ENCODE measurements around the gene TET3.
"Not testable (repeated sequence)": the region's sequence is repeated elsewhere in the genome, so short reads cannot be mapped to it uniquely, and the experiment has no call there.

Gene TET3

DNA sequence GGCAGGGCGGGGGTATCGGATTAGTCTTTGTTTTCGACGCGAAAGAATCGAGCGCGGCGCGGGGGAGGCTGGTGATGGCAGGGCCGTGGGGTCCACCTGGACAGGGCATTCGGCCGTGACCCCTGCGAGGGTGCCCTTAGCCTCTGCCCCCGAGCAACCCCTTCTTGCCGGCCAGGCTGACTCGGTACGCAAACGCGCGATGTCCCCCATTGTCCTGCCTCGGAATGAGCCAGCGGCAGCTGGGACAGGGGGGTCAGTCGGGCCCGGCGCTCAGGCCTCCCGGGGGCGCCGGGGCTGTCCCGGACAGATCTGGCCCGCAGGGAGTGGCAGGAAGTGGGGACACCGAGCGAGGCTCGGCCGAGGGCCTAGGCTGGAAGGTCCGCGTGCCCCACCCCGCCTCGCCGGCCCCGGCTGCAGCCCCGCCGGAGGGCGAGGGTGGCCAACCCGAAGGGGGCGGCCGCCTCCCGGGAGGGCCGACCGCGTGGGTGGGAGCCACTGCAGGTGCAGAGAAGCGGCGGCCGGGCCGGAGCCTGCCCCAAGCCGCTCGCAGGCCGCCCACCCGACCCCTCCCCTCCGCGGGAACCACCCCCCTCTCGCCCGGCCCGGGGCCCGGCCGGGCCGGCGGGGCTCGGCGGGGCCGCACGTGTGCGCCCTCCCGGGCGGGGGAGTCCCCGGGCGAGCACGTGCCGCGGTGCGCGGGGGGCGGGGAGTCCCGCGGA, at the start of gene TET3:
TSS of gene TET3 (plus strand) at position 708 of the 719 bp plus-strand sequence. CDS start 1,494 bp downstream, outside the sequence.
- DNase-seq = no peak

DNA sequence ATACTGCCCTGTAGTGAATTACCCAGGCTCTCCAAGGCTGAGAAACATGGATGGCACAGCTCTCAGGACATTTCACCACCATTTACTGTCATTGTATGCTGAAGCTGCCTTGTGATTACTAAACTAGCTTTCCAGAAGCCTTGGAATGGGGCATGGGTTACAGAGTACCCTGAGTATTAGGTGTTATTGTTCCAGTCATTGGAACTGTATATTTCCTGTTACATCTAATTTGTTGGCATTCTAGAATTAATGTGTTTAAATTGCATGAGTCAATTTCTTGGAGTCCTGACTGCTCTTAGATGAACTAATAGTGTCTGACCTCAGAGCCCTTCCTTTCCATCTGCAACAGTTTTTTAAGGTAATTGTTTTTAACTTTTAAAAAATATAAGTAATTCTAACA, 49.1 kb upstream of the TET3 start:
- no peak for DNase-seq

DNA sequence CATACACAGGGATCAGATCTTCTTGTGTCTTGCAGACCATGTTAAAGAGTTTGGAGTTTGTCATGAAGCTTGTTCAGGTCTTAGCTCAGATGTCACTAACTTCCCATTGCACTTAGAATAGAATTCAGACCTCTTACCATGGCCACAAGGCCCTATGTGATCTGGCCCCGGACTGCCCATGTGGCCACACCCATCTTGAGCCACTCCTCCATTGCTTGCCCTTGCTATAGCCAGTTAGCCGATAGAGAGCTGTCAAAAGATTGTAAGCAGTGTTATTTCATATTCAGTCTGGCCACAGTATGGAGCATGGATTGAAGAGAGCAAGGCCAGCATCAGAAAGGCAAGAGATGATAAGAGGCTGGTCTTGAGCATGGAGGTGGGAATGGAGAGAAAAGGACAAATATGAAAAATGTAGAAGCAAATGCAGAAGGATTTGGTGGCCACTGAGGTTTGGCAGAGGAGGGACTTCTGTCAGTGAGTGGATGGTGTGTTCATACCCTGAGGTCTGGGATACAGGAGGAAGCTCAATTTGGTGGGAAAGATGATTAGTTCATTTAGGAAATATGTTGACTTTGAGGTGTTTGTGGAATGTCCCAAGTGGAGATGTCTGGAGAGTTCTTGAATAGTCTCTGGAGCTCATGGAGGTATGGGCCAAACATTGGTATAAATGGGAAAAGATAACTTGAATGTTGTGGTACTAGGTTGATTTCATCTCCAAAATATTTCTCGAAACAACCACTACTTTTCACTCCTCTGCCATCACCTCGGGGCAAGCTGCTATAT, 47.4 kb upstream of the TET3 start:
- DNase-seq = no peak

DNA sequence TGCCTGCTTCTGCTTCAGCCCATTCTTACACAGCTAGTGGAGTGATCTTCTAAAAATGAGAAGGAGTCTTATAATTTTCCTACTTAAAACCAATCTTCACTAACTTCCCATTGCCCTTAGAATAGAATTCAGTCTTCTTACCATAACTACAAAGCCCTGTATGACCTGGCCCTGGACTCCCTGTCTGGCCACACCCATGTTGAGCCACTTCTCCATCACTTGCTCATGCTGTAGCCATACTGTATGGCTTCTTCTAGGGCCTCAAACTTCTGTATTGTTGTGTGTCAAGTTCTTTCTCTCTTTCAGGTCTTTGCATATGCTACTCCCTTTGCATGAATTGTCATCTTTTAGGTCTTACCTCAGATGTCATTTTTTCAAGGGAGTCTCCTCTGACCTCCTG, 46.8 kb upstream of the TET3 start:
- no peak for DNase-seq

DNA sequence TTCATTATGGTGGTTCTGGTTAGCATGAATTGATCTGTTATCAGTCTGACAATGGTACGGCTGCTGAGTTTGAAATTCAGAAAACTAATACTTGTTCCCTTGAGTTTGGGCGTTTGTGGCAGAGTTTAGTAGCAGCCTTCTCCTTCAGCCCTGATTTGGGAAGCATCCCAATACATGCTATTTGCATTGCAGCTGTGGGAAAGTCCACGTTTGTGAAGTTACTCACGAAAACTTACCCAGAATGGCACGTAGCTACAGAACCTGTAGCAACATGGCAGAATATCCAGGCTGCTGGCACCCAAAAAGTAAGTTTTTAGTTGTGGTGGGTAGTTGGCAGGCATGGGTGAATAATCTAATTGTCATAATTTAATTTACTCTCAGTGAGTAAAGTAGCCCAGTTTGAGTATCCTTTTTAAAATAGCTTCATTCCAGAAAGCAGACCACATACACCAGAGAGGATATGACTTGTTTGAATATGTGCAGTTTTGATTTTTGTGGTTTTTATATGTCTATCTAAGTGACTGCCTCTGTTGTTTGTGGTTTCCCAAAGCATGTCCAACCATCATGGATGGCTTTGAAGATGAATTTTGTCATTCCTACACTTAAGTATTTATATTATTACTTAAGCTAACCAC, 45.9 kb upstream of the TET3 start:
- no peak for DNase-seq

DNA sequence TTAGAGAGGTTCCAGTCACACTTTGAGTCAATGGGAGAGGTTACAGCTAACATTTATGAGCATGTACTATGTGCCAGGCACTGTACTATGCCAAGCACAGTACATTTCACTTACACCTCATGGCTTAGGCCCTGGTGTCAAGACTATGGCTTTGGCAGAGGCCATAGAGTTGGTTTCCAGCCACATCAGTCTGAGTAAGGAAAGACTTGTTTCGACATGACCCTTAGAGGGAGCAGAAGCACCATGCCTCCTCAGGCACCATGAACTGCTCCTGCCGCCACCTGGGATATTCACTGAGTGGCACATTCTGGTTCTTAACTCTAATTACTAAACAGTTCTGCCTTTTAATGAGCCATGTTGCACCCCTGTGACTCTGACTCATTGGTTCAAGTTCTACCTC, 45.3 kb upstream of the TET3 start:
- DNase-seq = no peak

DNA sequence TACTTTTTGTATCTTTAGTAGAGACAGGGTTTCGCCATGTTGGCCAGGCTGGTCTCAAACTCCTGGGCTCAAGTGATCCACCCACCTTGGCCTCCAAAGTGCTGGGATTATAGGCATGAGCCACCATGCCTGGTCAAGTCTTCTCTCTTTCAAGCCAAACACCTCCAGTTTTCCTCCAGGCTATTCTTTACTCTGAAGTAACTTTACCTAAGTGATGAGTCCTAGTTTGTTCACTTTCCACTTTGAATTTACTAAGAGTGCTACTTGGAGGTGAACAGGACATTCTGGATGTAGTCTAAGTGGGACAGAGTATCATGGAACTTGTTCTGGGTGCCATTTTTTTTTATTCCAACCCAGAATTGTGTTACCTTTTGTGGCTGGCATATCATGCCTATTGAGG, 44.6 kb upstream of the TET3 start:
- DNase-seq = not testable (repeated sequence)

DNA sequence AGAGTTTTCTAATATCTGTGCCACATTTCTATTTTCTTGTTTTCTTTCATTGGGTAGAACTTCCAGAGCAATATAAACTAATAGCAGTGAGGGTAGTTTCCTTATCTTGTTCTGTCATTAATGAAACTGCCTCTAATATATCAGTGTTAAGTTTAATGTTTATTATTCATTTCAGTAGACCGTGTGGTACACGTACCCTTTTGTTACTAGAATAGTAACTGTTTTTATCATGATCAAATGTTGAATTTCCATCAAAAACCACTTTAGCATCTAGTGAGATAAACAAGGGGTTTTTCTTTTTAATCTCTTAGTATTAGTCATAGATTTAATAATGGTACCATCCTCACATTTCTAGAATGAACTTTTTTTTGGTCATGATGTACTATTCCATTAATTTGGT, 42.0 kb upstream of the TET3 start:
- DNase-seq = no peak

DNA sequence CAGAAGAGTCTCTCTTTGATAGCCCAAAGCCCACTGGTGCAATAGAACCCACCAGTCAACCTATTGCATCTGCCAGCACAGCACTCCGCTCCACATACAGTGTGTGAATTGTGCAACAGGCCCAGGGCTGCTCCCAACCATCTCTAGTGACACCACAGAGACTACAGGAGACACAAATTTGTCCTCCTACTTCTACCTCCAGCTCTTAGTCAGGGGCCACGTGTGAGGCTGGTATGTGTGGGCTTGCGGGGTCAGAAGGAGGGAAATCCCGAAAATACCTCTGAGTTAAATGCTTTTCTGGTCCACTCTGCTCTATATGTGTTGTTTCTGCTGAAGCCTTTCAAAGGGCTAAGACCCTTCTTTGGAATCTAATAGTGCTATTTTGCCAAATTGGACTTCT, 40.0 kb upstream of the TET3 start:
- no peak for DNase-seq

DNA sequence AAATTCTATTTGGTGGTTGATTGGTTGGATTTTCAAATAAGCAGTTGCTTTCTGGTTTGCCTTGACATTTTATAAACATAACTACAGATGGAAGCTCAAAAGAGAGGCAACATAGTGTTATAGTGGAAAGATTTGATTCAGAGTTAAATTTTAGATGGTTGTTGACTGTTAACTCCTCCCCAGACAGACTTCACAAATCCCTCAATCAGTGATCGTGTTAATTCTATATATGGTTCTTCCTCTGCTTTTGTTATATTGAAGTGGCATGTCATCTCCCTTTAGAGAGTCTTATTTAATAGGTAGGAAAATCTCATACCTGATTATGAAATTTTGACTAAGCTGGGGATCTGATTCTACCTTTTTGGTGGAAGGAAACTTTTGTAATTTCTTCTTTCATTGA, 38.5 kb upstream of the TET3 start:
- no peak for DNase-seq

DNA sequence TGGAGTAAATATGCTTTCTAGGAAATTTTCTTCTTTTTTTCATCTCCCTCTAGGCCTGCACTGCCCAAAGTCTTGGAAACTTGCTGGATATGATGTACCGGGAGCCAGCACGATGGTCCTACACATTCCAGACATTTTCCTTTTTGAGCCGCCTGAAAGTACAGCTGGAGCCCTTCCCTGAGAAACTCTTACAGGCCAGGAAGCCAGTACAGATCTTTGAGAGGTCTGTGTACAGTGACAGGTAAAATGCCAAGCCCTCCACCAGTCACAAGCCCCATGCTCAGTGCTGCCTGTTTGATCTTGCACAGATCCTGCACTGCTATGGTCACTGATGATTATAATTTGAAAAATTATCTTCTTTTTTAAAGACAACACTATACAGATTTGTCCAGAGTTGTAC, 38.0 kb upstream of the TET3 start:
- DNase-seq = no peak

DNA sequence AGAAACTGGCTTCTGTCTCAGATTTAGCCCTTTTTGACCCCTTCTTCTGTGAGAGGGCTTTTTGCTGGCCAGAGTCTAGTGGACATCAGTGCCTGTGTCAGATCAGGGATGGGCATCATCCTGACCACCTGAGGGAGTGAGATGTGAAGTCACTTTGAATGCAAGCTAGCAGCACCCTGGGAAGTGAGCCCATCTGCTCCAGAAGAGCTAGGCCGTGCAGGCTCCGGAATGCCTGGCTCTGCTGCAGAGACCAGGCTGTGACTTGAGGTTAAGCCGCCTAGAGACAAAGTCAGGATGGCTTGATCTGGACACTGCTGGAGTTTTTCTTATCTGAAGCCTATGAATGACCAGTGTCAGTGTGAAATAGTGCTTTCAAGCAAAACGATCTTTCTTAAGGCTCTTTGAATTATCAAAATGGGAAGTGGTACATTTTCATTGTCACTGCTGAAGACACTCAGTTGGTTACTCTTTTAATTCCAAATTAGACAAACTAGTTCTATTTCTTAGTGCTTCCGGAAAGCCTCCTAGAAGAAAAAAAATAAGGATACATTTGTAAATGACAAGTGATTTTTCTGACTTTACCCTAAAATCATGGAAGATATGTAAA, 37.2 kb upstream of the TET3 start:
- DNase-seq = no peak

DNA sequence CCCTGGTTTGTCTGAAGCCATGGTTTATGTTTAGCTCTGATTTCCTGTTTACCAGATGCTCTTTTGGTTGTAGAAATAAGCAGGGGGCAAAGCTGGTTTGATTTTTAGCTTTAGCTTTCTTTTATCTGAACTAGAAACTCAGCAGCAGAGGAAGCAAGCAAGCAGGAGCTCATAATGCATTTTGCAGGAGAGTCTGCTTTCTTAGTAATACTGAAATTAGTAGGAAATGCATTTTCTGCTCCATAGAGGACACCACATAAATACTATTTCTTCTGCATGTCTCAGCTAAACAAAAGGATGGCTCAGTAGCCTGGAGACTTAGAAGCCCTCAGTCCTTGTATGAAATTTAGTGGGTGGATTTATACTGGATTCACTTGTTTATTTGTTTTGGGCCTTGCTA, 34.9 kb upstream of the TET3 start:
- no peak for DNase-seq

DNA sequence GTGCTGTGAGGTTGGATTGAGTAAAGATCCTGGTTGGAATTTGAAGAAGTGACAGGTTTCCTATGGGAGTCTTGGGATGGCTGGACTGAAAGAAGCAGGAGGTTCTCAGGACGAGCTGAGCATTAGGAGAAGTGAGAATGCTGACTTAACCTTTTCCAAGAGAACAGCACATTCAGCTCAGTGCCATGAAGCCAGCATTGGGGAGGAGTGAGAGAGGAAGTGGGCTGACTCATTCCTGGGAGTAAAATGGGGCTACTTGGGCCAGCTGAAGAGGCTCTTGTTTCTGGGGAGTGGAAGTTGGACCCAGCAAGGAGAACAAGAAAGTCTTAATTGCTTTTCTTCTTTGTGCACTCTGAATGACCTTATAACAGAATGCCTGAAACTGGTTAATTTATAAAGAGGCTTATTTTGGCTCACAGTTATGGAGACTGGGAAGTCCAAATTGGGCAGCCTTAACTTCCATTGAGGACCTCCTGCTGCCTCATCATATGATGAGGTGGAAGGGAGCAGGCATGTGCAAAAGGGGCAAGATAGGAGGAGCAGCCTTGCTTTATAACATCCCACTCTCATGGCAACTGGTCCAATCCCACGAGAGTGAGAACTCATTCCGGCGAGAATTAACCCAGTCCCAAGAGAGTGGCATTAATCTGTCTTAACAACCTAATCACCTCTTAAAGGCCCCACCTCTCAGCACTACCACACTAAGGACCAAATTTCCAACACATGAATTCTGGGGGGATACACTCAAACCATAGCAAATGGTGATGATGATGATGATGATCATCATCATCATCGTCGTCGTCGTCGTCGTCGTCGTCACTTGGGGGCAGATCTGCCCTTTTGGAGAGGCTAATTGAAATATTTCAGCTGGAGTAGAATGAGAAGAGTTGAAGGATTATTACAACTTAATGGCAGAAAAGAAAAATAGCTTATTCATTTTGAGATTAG, 31.9 kb upstream of the TET3 start:
- no peak for DNase-seq

DNA sequence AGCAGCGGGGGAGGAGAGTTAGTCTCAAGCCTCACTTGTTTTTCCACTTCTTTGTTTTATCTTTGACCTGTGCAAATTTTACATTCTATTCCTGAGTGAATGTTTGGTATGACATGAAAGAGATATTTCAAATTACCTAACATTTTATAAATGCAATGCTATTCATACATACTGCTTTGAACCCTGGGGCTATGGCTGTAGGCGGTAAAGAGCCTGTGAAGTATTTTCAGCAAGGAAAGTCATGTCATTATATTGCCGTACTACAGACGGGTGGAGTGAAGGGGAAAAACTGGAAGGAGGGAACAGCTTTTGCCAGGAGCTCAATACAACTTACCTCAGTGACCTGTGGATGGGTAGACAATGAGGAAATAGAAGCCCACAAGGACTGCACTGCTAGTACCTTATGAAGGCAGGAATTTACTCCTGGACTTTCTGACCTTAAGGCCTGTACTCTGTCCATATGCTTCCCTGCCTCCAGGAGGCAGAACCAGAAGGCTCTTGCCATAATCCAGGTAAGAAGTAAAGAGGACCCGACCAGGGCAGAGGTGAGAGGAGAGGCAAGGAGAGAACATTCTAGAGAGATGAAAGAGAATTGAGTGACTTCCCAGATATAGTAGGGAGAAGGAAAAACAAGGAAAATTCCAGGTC, 28.4 kb upstream of the TET3 start:
- DNase-seq = no peak

DNA sequence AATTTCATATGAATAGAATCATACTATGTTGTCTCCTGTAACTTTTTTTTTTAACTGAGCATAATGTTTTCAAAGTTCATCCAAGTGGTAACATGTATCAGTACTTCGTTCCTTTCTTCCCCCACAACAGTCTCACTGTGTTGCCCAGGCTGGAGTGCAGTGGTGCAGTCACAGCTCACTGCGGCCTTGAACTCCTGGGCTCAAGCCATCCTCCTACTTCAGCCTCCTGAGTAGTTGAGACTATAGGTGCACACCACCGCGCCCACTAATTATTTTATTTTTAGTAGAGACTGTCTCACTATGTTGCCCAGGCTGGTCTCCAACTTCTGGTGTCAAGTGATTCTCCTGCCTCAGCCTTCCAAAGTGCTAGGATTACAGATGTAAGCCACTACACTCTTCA, 23.4 kb upstream of the TET3 start:
- no peak for DNase-seq

DNA sequence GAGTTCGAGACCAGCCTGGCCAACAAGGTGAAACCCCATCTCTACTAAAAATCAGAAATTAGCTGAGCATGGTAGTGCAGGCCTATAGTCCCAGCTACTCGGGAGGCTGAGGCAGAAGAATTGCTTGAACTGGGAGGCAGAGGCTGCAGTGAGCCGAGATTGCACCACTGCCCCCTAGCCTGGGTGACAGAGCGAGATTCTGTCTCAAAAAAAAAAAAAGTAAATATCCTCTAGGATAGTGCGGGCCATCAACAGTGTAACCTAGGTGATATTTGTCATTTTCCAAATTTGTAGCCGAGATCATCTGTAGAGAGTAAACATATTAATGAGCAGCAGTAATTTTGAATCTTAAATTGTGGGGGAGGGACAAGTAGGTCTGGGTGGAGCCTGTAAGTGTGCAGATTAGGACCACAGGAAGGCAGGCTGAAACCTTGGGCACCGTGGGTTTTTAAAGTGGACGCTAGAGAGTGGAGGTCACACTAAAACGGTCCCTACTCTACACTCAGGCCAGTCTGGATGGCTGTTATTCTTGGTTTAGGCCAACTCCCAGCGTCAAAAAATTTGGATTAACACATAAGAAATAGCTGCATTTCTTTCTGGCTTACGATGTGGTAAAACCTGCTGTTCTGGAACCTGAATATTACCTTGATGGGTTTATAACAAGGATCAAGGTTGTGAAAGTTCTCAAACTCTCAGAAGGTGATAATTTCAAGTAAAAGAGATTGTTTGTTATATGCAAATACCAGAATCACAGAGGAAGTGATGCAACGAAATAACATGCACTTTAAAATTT, 22.7 kb upstream of the TET3 start:
- DNase-seq = no peak

DNA sequence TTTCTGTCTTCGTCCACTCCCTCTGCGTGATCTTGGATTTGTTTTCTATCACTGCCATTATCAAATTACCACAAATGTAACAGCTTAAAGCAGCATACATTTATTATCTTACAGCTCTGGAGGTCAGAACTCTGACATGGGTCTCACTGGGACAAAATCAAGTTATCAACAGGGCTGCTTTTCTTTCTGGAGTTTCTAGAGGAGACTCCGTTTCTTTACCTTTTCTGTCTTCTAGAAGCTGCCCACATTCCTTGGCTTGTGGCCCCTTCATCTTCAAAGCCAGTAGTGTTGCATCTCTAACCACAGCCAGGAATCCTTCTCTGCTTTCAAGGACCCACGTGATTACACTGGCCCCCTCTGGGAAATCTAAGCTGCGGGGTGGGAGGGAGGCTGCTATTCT, 21.9 kb upstream of the TET3 start:
- no peak for DNase-seq

DNA sequence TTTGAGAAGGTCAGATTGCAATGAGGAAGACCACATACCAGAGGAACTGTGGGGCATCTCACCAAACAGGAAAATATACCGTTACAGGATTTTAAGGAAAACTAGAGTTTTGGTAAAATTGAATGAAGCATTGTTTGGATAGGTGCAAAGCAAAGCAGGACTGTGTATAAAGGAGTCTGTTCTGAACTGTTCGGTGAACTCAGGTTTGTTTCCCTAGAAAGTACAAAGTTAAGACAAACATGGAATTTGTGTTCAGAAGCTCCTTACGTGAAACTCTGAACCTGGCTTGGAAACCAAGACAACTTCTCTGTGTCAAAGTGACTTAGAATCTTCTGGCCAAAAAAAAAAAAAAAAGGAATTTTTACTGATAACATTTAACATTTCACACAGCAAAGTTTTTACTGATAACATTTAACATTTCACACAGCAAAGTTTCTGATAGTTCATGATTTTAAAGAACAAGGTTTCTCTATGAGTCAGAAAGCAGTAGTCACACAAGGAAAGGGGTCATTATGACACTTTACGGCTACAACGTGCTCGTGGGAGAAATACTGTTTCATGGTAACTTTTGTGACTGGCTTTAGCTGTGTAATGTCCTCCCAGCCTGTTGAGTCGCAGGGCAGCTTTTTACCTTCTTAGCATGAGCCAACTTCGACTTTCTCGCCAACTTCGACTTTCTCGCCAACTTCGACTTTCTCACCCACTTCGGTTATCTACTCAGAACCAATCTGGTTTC, 21.2 kb upstream of the TET3 start:
- no peak for DNase-seq

DNA sequence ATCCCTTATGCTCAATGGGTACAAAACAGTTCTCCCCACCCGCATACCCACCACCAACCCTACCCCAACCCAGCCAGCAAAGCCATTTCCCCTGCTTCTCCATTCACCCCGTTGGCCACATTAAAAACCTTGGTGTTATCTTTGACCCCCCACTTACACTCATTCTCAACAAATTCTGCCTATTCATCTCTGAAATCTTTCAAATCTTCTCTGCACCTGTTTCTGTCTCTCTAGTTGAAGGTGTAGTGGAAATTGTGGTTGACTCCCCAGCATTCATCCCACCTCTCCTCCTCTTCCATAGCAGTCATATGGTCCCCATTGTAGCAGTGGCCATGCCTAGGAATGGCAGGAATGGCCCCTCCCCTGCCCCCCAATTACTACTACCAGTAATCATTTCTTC, 20.5 kb upstream of the TET3 start:
- no peak for DNase-seq
